HFF-Myc (cell line): ENCODE results near the gene SERP1.

Experiments used
- DNase-seq: peaks from one replicate; pipeline ENCODE4 v3.0.0-alpha.2; 2011; ENCODE audit warnings: low read depth; ENCODE audit errors: extremely low read depth
- H3K4me3 ChIP-seq: replicated peaks from 2 replicates; pipeline ENCODE4 v1.5.1; 2011; ENCODE audit warnings: low read depth, mild to moderate bottlenecking, control low read depth, low read length
- CTCF ChIP-seq: IDR thresholded peaks from 2 replicates; pipeline ENCODE4 v1.5.1; 2012; ENCODE audit warnings: mild to moderate bottlenecking, low read depth, low read length, control low read depth; ENCODE audit errors: missing control alignments

Gene SERP1

GRCh38 chr3:150547045-150547741, 897 bp upstream of the SERP1 start:
- TF ChIP-seq CTCF, result no peak
- DNase-seq, result no peak
- peak overlapping the region; percentile 61 for H3K4me3 ChIP-seq

- peak overlapping the region; percentile 61 for H3K4me3 ChIP-seq
- DNase-seq, result no peak
- TF ChIP-seq CTCF, result no peak
These were observed 674 bp downstream of the SERP1 start for GRCh38 chr3:150545419-150546225.

DNA sequence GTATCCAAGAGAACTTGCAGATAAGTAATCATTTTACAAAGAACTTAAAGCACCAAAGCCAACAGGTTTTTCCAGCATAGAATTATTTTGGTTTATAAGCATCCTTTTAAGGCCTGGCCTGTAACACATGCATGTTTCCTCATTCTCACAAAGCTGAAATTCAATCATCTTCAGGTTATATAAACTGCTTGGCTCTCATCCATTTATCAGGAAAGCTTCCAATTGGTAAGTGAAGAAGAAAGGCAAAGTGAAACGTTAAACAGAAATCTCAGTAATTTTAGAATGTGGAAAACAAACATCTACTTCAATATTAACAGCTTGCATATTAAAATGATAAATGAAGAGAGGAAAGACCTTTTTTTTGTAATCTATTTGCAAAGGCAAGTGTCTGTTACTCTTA, 1.6 kb downstream of the SERP1 start:
- no peak for TF ChIP-seq CTCF
- H3K4me3 ChIP-seq, result peak overlapping the region; percentile 61
- DNase-seq, result no peak

GRCh38 chr3:150544041-150544440, 2.3 kb downstream of the SERP1 start:
- peak overlapping the region; percentile 61; the same call in 1 of the 2 replicates for H3K4me3 ChIP-seq
- DNase-seq, result no peak
- no peak for TF ChIP-seq CTCF

- no peak overlapping the region for H3K4me3 ChIP-seq
- no peak for DNase-seq
- TF ChIP-seq CTCF, result no peak
These were observed 2.8 kb downstream of the SERP1 start for GRCh38 chr3:150543531-150543930.

DNA sequence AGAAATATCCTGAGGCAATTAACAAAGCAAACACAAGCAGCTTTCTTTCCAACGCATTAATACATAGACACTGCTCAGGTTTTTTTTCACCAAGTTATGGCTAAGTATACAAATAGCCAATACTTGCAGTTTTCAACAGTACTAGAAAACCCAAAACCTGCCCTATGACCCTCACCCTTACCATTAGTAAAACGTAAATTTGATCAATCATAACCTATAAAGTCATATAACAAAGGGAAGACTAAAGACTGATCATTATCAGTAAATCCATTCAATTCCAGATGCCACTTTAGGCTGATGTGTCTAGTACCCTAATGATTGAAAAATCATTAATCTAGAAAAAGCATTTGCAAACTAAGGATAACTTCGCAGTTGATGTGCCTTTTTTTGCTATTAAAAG, 3.2 kb downstream of the SERP1 start:
- no peak for DNase-seq
- no peak overlapping the region for H3K4me3 ChIP-seq
- TF ChIP-seq CTCF, result no peak
